ENCODE results near the gene TH.

TH gene

DNA sequence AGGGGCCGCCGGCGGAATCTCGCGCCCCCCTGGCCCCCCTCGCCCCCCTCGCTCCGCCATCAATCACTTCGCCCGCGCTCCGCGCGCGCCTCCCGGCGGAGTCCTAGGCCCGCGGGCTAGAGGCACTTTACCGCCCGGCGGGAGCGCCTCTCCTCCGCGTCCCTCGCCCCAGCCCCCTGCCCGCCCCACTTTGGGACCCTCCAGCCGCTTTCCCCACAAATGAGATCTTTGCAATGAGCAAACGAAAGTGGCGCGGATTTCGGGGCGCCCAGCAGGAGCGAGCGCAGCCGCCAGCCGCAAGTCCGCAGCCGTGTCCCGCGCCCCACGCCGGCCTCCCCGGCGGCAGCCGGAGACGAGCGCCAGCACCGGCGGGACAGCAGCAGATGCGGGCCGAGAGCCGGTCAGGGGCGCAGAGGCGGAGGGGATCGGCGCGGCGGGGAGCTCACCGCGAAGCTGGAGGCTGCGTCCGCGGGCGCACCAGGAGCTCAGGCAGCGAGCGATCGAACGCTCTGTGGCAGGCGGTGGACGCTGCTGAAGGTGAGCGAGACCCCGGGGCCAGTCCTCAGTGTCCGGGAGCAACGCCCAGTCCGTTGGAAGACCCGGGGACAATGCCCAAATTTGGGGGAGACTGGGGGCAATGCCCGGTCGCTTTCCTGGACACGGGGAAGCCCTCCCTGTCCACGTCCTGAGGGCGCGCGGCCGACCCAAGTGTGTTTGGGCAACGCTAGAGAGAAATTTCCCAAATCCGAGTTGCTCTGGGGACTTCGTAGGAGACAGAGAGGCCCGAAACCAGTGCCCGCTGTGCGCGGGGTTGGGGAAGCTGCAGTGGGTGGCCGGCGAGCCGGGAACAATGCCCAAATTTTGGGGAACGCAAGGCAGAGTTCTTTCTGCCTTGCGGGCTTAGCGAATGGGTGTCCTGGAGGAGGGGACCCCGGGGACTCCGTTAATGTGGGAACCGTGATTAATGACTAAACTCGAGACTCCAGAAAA, 30.9 kb downstream of the TH start:
- Histone ChIP-seq H3K36me3 (ENCODE audit: insufficient read depth, low read length) (no peaks in the 10 kb centered on the region), H3K4me3 (ENCODE audit: low read length) (no peak overlapping the region), H3K9me3 (ENCODE audit: low read length) (no peaks in the 10 kb centered on the region), H2AFZ (ENCODE audit: low read depth, low read length) (no peak overlapping the region), H3K27me3 (ENCODE audit: insufficient read depth, low read length) (peaks cover 85% of the 10 kb centered on the region), H3K4me1 (ENCODE audit: insufficient read depth, low read length) (peaks cover 10% of the 10 kb centered on the region)

DNA sequence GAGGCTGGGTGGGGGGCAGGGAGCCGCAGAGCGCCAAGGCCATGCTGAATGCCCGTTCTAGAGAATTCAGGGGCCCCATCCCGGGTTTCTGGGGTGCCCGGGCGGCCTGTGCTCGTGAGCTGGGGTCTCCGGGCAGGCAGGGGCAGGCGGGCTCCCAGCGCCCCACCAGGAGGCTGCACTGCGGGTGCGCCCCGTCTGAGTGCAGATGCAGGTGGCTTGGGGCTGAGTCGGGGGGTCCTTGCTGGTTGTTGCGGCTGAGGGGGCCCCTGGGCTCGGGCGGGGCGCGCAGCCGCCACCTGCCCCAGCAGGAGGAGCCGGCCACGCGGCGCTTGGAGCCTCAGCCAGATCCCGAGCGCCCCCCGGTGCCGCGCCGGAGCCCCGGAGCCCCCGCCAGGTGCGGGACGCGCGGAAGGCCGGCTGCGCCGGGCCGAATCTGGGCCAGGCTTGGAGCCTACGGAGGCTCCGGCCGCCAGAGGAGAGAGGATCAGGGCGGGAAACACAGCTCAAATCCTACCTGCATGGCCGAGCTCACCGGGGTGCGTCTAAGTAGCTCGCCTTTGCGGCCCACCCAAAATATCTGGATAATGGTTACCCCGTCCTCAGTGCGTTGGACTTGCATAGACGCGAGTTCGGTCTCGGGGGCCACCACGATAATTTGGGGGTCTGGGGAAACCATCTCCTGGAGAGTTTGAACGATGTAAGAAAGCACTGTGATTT, 31.8 kb downstream of the TH start:
- Histone ChIP-seq H2AFZ (ENCODE audit: low read depth, low read length) (no peak overlapping the region), H3K4me3 (ENCODE audit: low read length) (no peak overlapping the region)

DNA sequence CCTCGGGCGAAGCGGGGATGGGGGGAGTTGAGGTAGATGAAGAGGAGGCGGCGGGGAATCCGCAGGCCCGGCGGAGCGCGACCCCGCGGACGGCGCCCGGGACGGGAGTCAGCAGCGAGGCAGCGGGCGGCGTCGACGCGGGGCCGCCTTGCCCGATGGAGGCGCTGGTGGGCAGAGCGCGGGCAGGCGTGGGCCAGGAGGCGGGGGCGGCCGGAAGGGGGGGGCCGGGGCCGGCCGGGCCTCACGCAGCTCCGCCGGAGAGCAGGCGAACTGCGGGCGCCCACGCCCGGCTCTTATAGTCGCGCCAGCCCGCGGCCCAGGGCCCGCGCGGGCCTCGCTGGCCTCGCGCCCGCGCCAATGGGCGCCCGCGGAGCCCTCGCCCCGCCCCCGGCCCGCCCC, 32.5 kb downstream of the TH start, which contains the start of gene IGF2:
TSS of gene IGF2 (minus strand) at position 267 of the 399 bp plus-strand sequence. CDS start 3,866 bp downstream, outside the sequence.
- Histone ChIP-seq H2AFZ (ENCODE audit: low read depth, low read length) (no peak within 1 kb of the TSS), H3K27me3 (ENCODE audit: insufficient read depth, low read length) (peaks cover 81% of the 10 kb centered on the region), H3K4me1 (ENCODE audit: insufficient read depth, low read length) (peaks cover 10% of the 10 kb centered on the region), H3K9me3 (ENCODE audit: low read length) (no peaks in the 10 kb centered on the region), H3K36me3 (ENCODE audit: insufficient read depth, low read length) (no peaks in the 10 kb centered on the region), H3K4me3 (ENCODE audit: low read length) (no peak within 1 kb of the TSS)

More for the DNA sequence above, 31.8 kb downstream of the TH start:
- peaks cover 84% of the 10 kb centered on the region for H3K27me3 ChIP-seq (ENCODE audit: insufficient read depth, low read length)
- H3K4me1 ChIP-seq (ENCODE audit: insufficient read depth, low read length): peaks cover 10% of the 10 kb centered on the region
- H3K36me3 ChIP-seq (ENCODE audit: insufficient read depth, low read length): no peaks in the 10 kb centered on the region
- no peaks in the 10 kb centered on the region for H3K9me3 ChIP-seq (ENCODE audit: low read length)

DNA sequence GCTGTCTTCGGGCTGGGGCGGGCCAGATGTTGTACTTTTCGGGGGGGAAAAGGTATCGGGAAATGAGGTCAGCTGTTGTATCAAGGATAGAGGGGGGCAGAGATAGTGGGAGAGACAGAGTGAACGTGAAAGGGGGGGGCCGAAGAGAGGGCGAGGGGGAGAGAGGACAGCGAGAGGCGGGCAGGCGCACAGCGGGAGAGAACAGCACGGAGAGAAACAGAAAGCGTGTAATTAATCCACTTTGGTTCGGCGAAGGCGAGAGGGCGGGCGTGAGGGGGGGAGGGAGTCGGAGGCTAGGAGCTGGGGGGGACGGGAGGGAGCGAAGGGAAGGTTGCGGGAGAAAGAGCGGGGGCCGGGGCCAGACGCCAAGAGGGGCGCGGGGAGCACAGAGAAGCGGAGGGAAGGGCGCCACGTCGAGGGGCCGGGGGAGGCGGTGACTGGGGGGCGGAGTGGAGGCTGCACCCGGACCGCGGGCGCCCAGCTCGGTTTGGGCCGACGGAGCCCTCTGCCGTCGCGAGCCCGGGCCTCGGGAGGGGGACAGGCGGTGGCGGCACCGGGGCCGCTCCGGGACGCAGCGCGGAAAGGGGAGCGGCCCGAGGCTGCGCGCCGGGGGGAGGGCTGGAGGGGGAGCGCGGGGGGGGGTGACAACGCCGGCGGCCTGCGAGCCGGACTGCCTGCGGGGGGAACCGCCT, 33.0 kb downstream of the TH start:
- no peaks in the 10 kb centered on the region for H3K36me3 ChIP-seq (ENCODE audit: insufficient read depth, low read length)
- H3K9me3 ChIP-seq (ENCODE audit: low read length): no peaks in the 10 kb centered on the region
- no peak overlapping the region for H3K4me3 ChIP-seq (ENCODE audit: low read length)
- peaks cover 10% of the 10 kb centered on the region for H3K4me1 ChIP-seq (ENCODE audit: insufficient read depth, low read length)
- no peak overlapping the region for H2AFZ ChIP-seq (ENCODE audit: low read depth, low read length)
- peaks cover 77% of the 10 kb centered on the region for H3K27me3 ChIP-seq (ENCODE audit: insufficient read depth, low read length)

DNA sequence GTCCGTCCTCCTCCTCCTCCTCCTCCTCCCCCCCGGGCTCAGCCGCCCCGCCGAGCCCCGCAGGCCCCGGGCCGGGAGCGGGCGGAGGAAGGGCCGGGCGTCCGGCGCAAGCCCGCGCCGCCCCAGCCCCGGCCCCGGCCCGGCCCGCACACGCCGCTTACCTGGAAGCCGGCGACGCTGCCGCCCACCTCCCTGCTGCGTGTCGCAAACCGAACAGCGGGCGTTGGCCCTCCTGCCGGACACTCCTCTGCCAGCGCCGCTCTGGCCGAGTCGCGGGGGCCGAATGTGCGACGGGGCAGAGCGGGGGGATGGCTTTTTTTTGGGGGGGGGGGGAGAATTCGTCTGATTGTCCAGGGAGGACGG, 33.6 kb downstream of the TH start:
- Histone ChIP-seq H3K27me3 (ENCODE audit: insufficient read depth, low read length) (peaks cover 75% of the 10 kb centered on the region), H3K4me3 (ENCODE audit: low read length) (no peak overlapping the region), H3K9me3 (ENCODE audit: low read length) (no peaks in the 10 kb centered on the region), H2AFZ (ENCODE audit: low read depth, low read length) (no peak overlapping the region), H3K36me3 (ENCODE audit: insufficient read depth, low read length) (no peaks in the 10 kb centered on the region), H3K4me1 (ENCODE audit: insufficient read depth, low read length) (peaks cover 10% of the 10 kb centered on the region)

DNA sequence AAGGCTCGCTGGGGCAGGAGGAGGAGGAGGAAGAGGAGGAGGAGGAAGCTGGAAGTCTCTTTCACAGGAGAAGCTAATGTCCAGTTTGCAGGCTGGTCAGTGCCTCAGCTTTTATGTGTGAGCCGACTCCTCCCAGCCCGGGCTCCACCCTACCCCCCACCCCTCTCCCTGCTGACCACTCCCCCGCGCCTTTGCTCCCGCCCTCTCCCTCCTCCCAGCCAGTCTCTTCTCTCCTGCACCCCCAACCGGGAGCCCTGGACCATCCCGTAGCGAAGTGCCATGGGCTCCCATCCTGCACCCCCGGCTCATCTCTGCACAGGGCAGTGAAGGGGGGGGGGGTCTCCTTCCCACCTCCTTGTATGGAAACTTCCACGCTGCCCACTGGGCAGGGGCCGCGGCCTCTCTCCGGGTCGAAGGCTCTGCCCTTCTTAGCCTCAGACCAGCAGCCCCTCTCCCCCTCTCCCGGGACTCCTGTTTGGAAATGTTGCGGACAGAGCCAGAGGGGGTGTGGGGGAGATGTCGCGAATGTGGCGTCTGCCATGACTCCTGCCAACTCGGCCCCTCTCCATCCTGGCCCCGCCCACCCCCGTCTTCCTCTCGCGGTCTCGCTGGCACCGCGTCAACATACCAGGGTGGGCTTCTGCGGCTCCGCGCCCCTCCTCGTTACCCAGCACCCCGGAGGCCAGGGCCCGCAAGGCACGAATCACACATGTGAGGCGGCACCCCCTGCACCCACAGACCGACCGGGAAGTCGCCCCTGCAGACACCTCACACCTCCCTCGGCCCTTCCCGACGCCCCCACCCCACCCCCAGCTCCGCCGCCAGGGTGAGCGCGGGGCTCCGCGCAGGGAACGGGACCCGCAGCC, 34.2 kb downstream of the TH start:
- peaks cover 72% of the 10 kb centered on the region for H3K27me3 ChIP-seq (ENCODE audit: insufficient read depth, low read length)
- peak overlapping the region; percentile 1 for H3K4me3 ChIP-seq (ENCODE audit: low read length)
- no peaks in the 10 kb centered on the region for H3K9me3 ChIP-seq (ENCODE audit: low read length)
- H3K4me1 ChIP-seq (ENCODE audit: insufficient read depth, low read length): peaks cover 10% of the 10 kb centered on the region
- H3K36me3 ChIP-seq (ENCODE audit: insufficient read depth, low read length): no peaks in the 10 kb centered on the region
- H2AFZ ChIP-seq (ENCODE audit: low read depth, low read length): no peak overlapping the region

DNA sequence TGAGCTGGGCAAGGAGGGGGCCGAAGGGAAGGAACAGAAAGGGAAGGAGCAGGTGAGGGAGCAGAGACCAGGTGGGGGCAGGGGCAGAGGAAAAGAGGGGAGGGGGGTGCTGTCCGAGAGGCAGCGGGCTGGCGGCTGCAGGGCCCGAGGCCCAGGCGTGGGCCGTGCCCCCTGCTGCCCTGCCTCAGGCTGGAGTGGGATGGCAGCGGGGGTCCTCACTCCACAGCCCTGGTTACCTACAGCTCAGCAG, 34.7 kb downstream of the TH start:
- Histone ChIP-seq H3K4me1 (ENCODE audit: insufficient read depth, low read length) (peaks cover 10% of the 10 kb centered on the region), H3K4me3 (ENCODE audit: low read length) (no peak overlapping the region), H3K27me3 (ENCODE audit: insufficient read depth, low read length) (peaks cover 67% of the 10 kb centered on the region), H2AFZ (ENCODE audit: low read depth, low read length) (no peak overlapping the region), H3K36me3 (ENCODE audit: insufficient read depth, low read length) (no peaks in the 10 kb centered on the region), H3K9me3 (ENCODE audit: low read length) (no peaks in the 10 kb centered on the region)

DNA sequence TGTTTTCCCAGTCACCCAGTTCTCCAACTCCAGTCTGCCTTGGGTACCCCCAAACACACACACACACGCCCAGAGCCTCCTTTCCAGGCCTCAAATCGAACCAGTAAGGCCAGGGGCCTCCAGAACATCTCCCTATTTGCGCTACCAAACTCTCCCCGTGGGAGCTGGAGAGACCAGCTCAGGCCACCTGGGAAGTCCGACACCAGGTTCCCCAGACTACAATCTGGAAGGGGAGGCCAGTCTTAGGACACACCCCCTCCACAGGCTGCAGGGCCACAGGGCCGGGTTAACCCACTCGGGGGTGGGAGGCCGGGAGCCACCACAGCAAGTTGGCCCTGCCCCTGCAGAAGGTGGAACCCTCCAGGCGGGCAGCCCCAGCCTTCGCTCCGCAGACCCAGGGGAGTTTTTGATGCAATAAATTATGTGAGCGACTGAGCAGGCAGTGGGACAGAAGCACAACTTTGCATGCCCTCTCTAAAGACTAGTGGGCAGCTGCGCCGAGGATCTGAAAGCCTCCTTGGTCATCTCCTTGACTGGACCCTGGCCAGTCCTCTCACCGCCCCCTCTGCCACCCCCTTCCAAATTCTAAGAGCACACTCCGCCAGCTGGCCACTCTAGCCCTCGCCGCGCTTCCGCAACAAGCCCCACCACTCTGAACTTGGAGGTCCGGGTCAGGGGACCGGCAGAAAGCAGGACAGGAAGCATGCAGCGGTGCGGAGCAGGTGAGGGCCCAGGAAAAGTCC, 35.2 kb downstream of the TH start:
- Histone ChIP-seq H3K9me3 (ENCODE audit: low read length) (no peaks in the 10 kb centered on the region), H3K36me3 (ENCODE audit: insufficient read depth, low read length) (no peaks in the 10 kb centered on the region), H3K27me3 (ENCODE audit: insufficient read depth, low read length) (peaks cover 62% of the 10 kb centered on the region), H3K4me1 (ENCODE audit: insufficient read depth, low read length) (peaks cover 10% of the 10 kb centered on the region), H3K4me3 (ENCODE audit: low read length) (no peak overlapping the region), H2AFZ (ENCODE audit: low read depth, low read length) (no peak overlapping the region)

DNA sequence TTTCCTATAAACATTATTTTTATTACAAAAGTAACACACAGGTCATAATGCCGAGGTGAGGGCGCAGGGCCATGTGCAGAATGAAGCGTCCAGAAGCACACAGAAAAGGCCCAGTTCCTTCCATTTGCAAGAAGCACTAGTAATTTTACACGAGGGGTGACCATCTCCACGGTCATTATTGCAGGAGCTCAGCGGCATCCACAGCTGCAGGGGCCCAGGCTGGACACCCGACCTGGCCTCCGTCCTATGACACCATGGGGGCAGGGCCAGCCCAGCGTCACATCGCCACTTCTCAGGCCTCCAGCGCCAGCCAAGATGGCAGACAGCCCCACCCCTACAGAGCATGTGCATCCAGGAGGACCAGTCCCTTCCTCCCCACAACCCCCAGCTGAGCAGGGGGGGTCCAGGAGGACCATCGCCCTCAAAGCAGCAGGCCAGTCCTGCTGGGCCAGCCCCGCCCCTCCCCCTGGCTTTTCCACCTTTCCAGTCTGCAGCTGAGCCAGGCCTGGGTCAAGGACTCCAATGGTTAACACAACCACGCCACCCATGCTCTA, 35.9 kb downstream of the TH start:
- Histone ChIP-seq H3K4me1 (ENCODE audit: insufficient read depth, low read length) (peaks cover 10% of the 10 kb centered on the region), H3K4me3 (ENCODE audit: low read length) (no peak overlapping the region), H3K36me3 (ENCODE audit: insufficient read depth, low read length) (no peaks in the 10 kb centered on the region), H3K27me3 (ENCODE audit: insufficient read depth, low read length) (peaks cover 55% of the 10 kb centered on the region), H2AFZ (ENCODE audit: low read depth, low read length) (no peak overlapping the region), H3K9me3 (ENCODE audit: low read length) (no peaks in the 10 kb centered on the region)

DNA sequence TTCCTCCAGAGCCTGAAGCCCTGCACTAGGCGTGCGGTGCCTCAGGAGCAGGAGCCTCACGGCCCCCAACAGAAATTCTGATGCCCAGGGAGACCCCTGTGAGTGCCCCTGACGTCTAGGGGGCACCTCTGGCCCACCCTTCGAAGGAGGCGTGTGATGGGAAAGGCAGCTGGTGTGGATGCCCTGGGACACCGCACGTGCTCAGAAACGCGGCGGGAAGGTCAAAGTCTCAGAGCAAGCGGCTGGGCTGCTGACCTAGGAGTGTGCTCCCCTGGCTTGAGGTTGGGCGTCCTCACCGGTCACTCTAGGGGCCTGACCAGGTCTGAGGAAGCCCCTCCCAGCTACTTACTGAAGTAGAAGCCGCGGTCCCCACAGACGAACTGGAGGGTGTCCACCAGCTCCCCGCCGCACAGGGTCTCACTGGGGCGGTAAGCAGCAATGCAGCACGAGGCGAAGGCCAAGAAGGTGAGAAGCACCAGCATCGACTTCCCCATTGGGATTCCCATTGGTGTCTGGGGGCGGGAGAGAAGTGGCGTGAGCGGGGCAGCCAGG, 36.5 kb downstream of the TH start:
- peaks cover 50% of the 10 kb centered on the region for H3K27me3 ChIP-seq (ENCODE audit: insufficient read depth, low read length)
- H3K4me3 ChIP-seq (ENCODE audit: low read length): no peak overlapping the region

DNA sequence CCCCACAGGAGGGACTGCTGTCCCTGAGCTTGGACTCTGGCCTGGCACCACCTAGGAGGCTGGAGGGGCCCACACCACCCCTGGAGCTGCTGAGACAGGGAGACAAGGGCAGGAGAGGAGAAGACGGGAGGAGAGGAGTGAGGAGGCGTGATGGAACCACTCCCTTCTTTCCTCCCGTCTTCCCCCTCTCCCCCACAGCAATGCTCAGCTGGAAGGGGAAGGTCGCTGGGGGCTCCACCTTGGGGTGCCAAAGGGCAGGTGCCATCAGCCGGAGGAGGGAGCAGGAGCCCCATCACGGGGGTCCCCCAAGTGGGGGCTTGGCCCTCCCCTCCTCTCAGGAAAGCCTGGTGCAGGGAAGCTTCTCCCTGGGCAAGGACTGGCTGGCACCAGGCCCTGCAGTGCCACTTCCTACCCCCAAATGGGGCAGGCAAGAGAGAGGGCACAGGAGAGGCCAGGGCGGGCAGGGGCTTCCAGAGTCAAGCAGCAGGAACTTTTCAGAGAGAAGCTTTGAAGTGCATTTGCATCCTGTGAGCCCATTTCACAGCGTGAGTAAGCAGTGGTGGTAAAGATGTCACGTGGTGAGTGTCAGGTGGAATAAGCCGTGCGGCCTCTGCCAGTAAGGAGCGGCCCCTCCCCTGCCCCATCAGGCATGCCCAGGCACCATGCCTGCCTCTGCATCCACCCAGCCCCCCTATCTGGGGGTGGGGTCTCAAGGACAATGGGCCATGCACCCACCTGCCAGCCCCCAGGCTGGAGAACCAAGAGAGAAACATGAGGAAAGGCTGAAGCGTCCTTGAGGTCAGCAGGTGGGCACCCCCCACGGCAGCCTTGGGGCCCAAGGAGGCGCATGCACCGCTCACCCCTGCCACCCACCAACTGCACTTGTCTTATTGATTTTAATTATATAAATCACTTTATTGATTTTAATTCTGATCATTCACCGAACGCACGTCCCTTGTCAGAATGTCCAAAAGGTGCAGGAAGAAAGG, 37.3 kb downstream of the TH start:
- peaks cover 44% of the 10 kb centered on the region for H3K27me3 ChIP-seq (ENCODE audit: insufficient read depth, low read length)
- no peaks in the 10 kb centered on the region for H3K9me3 ChIP-seq (ENCODE audit: low read length)
- peaks cover 10% of the 10 kb centered on the region for H3K4me1 ChIP-seq (ENCODE audit: insufficient read depth, low read length)
- H3K36me3 ChIP-seq (ENCODE audit: insufficient read depth, low read length): no peaks in the 10 kb centered on the region
- no peak overlapping the region for H3K4me3 ChIP-seq (ENCODE audit: low read length)
- H2AFZ ChIP-seq (ENCODE audit: low read depth, low read length): no peak overlapping the region

More for the DNA sequence above, 36.5 kb downstream of the TH start:
- no peaks in the 10 kb centered on the region for H3K36me3 ChIP-seq (ENCODE audit: insufficient read depth, low read length)
- H3K4me1 ChIP-seq (ENCODE audit: insufficient read depth, low read length): peaks cover 10% of the 10 kb centered on the region
- no peak overlapping the region for H2AFZ ChIP-seq (ENCODE audit: low read depth, low read length)
- H3K9me3 ChIP-seq (ENCODE audit: low read length): no peaks in the 10 kb centered on the region

All from neuron (in vitro differentiated cells).